Cardiac muscle cell (in vitro differentiated cells and primary cell): ENCODE results near the gene APOA5. TPM values are rescaled to one million over a fixed set of nuclear protein-coding genes. Genes with fewer than 3 reads are reported as not detected.
A peak's percentile ranks its signal among the peaks of the same experiment; 100 is the strongest.

Source experiments
- DNase-seq, 2 donors: peaks; one replicate each; pipeline versions ENCODE4 v3.0.0 to v3.0.0-alpha.2; 2010 to 2017; ENCODE audit warnings: low read depth in 1 of 2, low spot score in 1 of 2
- H3K27ac ChIP-seq: fragments of 200-600 bp; sonication (generic); 2 replicates; pipeline ENCODE4 v1.5.1; 2016
- H3K27me3 ChIP-seq: fragments of 200-600 bp; sonication (generic); 2 replicates; pipeline ENCODE4 v1.6.0; 2016; ENCODE audit warnings: control low read depth
- H3K36me3 ChIP-seq: fragments of 200-600 bp; sonication (generic); 2 replicates; pipeline ENCODE4 v1.5.1; 2016; ENCODE audit warnings: control low read depth
- H3K4me1 ChIP-seq: fragments of 200-600 bp; sonication (generic); 2 replicates; pipeline ENCODE4 v1.8.1; 2017; ENCODE audit warnings: low read depth, mild to moderate bottlenecking, mixed run types
- H3K4me3 ChIP-seq: fragments of 200-600 bp; sonication (generic); 2 replicates; pipeline ENCODE4 v1.5.1; 2016; ENCODE audit warnings: mild to moderate bottlenecking
- H3K9me3 ChIP-seq: fragments of 200-600 bp; sonication (generic); 2 replicates; pipeline ENCODE4 v1.5.1; 2017; ENCODE audit warnings: low read depth, mild to moderate bottlenecking, control low read depth
- CTCF ChIP-seq: IDR thresholded peaks from 2 replicates; pipeline ENCODE4 v1.5.1; 2012; ENCODE audit warnings: low read depth, mild to moderate bottlenecking, low read length
- polyA plus RNA-seq: library from polyadenylated mRNA; unstranded; fragments of >200 nt; fragmentation: Nextera tagmentation; extraction: Ambion mirVana; gene quantifications from 2 replicates; pipeline ENCODE4 v1.2.1, GENCODE V29; 2016
- total RNA-seq: library from RNA; depleted of rRNA; stranded (reverse); fragments of >200 nt; gene quantifications from 2 replicates; pipeline ENCODE4 v1.2.3, GENCODE V29; 2016

Gene APOA5
- total and polyA plus RNA-seq, 2 experiments from 2014 or later = not detected

- TF ChIP-seq CTCF = no peak
- Histone ChIP-seq H3K36me3 (no peaks in the 10 kb centered on the region), H3K4me1 (peaks cover 38% of the 10 kb centered on the region), H3K27me3 (no peaks in the 10 kb centered on the region), H3K4me3 (no peak overlapping the region), H3K9me3 (no peaks in the 10 kb centered on the region), H3K27ac (peak overlapping the region; percentile 33)
- no peak for DNase-seq
Observed at GRCh38 chr11:116825854-116826750, 34.4 kb upstream of the APOA5 start.

DNA sequence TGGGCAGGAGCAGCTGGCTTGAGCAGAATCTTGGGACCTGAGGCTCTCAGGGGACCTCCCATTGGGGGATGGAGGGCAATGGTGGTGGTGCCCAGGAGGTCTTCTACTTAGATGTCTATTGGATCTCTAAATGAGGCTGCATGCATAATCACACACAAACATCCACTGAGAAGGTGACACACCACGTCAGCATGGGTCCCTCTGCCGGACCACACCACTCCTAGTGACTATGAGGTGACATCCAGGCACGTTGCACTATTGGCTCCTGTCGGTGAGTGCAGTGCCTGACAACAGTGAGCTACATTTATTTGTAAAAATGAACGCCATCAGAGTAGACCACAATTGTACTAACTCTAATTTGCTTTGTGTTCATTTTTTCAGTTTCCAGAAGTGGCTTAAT, 33.8 kb upstream of the APOA5 start:
- H3K9me3 ChIP-seq = no peaks in the 10 kb centered on the region
- H3K27me3 ChIP-seq = no peaks in the 10 kb centered on the region
- H3K27ac ChIP-seq = no peak overlapping the region
- H3K4me3 ChIP-seq = no peak overlapping the region
- DNase-seq = no peak
- H3K4me1 ChIP-seq = peaks cover 38% of the 10 kb centered on the region
- no peak for TF ChIP-seq CTCF
- no peaks in the 10 kb centered on the region for H3K36me3 ChIP-seq

GRCh38 chr11:116823031-116823843, 31.6 kb upstream of the APOA5 start, which contains the start of gene APOA4:
Gene APOA4, minus strand, starts transcription at chr11:116823304. Its CDS starts 113 bp downstream, at chr11:116823191.
- H3K27me3 ChIP-seq = no peaks in the 10 kb centered on the region
- no peaks in the 10 kb centered on the region for H3K36me3 ChIP-seq
- TF ChIP-seq CTCF = no peak
- no peak within 1 kb of the TSS for H3K4me3 ChIP-seq
- peak within 1 kb of the TSS; percentile 10 for H3K27ac ChIP-seq
- peaks cover 22% of the 10 kb centered on the region for H3K4me1 ChIP-seq
- peak in 1 of 2 donors; percentile 45 for DNase-seq
- H3K9me3 ChIP-seq = no peaks in the 10 kb centered on the region

GRCh38 chr11:116822575-116822974, 30.9 kb upstream of the APOA5 start:
- no peaks in the 10 kb centered on the region for H3K36me3 ChIP-seq
- TF ChIP-seq CTCF = no peak
- H3K27ac ChIP-seq = no peak overlapping the region
- no peaks in the 10 kb centered on the region for H3K27me3 ChIP-seq
- no peak for DNase-seq
- H3K4me3 ChIP-seq = no peak overlapping the region
- H3K4me1 ChIP-seq = peaks cover 20% of the 10 kb centered on the region
- H3K9me3 ChIP-seq = no peaks in the 10 kb centered on the region

DNA sequence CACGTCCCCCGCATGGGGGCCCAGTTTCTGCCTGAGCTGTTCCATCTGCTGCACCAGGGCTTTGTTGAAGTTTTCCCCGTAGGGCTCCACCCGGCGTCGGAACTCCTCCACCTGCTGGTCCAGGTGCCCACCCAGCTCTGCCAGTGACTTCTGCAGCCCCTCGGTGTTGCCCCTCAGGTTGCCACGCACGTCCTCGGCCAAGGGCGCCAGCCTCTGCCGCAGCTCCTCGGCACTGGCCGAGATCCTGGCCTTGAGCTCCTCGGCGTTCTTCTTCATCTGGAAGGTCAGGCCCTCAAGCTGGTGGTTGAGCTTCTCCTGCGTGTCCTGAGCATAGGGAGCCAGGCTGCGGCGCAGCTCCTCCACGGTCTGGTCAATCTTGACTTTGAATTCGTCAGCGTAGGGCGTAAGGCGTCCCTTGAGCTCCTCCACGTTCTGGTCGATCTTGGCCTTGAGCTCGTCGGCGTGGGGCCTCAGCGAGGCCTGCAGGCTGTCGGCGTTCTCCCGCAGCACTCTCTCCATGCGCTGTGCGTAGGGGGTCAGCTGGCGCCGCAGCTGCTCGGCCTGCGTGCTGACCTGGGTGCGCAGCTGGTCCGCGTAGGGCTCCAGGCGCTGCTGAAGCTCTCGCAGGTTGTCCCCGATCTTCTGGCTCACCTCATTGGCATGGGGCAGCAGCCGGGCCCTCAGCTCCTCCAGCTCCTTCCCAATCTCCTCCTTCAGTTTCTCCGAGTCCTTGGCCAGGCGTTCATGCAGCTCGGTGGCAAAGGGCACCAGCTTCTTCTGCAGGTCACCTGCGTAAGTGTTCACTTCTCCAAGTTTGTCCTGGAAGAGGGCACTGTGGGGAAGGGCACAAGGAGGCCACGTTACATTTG, 29.6 kb upstream of the APOA5 start:
- H3K4me3 ChIP-seq = no peak overlapping the region
- TF ChIP-seq CTCF = no peak

More for the DNA sequence above, 29.6 kb upstream of the APOA5 start:
- no peaks in the 10 kb centered on the region for H3K9me3 ChIP-seq
- DNase-seq = no peak
- peaks cover 12% of the 10 kb centered on the region for H3K4me1 ChIP-seq
- no peak overlapping the region for H3K27ac ChIP-seq
- no peaks in the 10 kb centered on the region for H3K27me3 ChIP-seq
- no peaks in the 10 kb centered on the region for H3K36me3 ChIP-seq
